K562 (cell line): ENCODE results near the gene DYNLT5.

Experiments
- FOXJ2 ChIP-seq: fragments of 200-800 bp; sonication (Bioruptor generic); IDR thresholded peaks from 2 replicates; pipeline ENCODE4 v1.6.1; 2016; ENCODE audit warnings: missing genetic modification characterization, missing compliant biosample characterization
- FOXP1 ChIP-seq: sonication (generic); formaldehyde crosslinking; IDR thresholded peaks from 2 replicates; pipeline ENCODE4 v1.8.0; 2022; ENCODE audit warnings: mild to moderate bottlenecking, missing genetic modification reagents
- POLR2A ChIP-seq: fragments of 450-650 bp; conservative IDR thresholded peaks from 2 replicates; pipeline ENCODE4 v1.6.1; 2016
- RBM22 ChIP-seq: fragments of 200-400 bp; formaldehyde crosslinking; IDR thresholded peaks from 2 replicates; pipeline ENCODE4 v1.6.1; 2018; ENCODE audit warnings: low read length, low read depth; ENCODE audit not compliant: poor library complexity, severe bottlenecking
- SMARCB1 ChIP-seq: IDR thresholded peaks from 2 replicates; pipeline ENCODE4 v1.6.1; 2011; ENCODE audit warnings: improper control_type of control experiment, low read depth; ENCODE audit not compliant: insufficient read length
- TARDBP ChIP-seq: fragments of 450-650 bp; IDR thresholded peaks from 2 replicates; pipeline ENCODE4 v1.6.1; 2016
- TCF7L2 ChIP-seq: fragments of 150-350 bp; IDR thresholded peaks from 2 replicates; pipeline ENCODE4 v1.6.1; 2016; ENCODE audit warnings: low read depth, mild to moderate bottlenecking, low read length, moderate library complexity
- TFAP4 ChIP-seq: sonication (generic); formaldehyde crosslinking; IDR thresholded peaks from 2 replicates; pipeline ENCODE4 v1.8.0; 2022; ENCODE audit warnings: missing genetic modification reagents, mild to moderate bottlenecking, moderate library complexity, borderline replicate concordance
- USF1 ChIP-seq: sonication (generic); formaldehyde crosslinking; IDR thresholded peaks from 2 replicates; pipeline ENCODE4 v1.9.0; 2022; ENCODE audit warnings: mild to moderate bottlenecking, missing genetic modification reagents
- ZFX ChIP-seq: sonication (generic); formaldehyde crosslinking; IDR thresholded peaks from 2 replicates; pipeline ENCODE4 v1.8.0; 2022; ENCODE audit warnings: mild to moderate bottlenecking, missing genetic modification reagents, moderate library complexity
- ZNF41 ChIP-seq: fragments of 250-450 bp; sonication (Bioruptor Pico); conservative IDR thresholded peaks from 2 replicates; pipeline ENCODE4 v1.4.0; 2020; ENCODE audit warnings: mild to moderate bottlenecking
- TF ChIP-seq, protein P1 (sequence below), 3 experiments: IDR thresholded peaks in 2 of 3; conservative IDR thresholded peaks in 1 of 3; 2 replicates each; pipeline ENCODE4 v1.5.1; 2011 to 2012; ENCODE audit warnings: low read length in 3 of 3, mild to moderate bottlenecking in 3 of 3, control low read depth in 2 of 3, improper control_type of control experiment in 1 of 3, inconsistent platforms in 1 of 3, low read depth in 1 of 3, mixed read lengths in 1 of 3, moderate library complexity in 1 of 3; ENCODE audit not compliant: insufficient read depth in 2 of 3
- TF ChIP-seq, protein P2 (sequence below): fragments of 250-450 bp; sonication (Bioruptor Pico); IDR thresholded peaks from 2 replicates; pipeline ENCODE4 v1.8.0; 2021; ENCODE audit warnings: moderate library complexity, mild to moderate bottlenecking, inconsistent platforms
- TF ChIP-seq, protein P3 (sequence below): sonication (generic); formaldehyde crosslinking; IDR thresholded peaks from 2 replicates; pipeline ENCODE4 v1.8.1; 2023; ENCODE audit warnings: mild to moderate bottlenecking, missing genetic modification reagents, moderate library complexity

DNA sequence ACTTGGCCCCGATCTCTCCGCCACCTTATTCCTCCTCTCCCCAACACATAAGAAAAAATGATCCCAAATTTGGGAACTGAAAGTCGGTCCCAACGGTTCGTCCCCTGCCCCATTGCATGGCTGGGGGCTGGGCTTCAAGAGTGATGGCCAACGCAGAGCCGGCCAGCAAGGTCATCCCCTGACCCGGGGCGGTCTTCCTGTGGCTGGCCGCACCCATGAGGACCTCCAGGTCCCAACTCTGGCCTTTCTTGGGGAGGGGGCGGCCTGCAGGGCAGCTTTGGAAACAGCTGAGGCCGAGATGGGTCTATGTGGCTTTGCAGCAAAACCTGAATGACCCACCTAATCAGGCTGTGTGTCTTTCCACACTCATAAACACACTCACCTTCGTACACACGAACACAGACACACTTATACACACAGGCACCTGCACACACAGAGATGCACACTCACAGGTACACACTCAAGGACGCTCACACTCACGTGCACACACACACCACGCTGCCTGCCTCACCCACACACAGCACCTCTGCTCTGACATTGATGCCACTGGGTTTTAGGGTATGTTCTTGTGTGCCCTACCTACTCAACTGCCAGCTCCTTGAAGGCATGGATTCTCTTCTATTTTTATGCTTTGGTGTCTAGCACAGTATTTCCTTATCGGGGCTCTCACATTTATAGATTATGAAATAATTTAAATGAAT lies 562 bp downstream of the DYNLT5 start:
- TF ChIP-seq FOXP1 (no peak), TARDBP (no peak), POLR2A (no peak), FOXJ2 (tag) (no peak), RBM22 (no peak), TFAP4 (CRISPR knock-in tag) (no peak), TCF7L2 (no peak), SMARCB1 (no peak), USF1 (no peak), ZFX (CRISPR knock-in tag) (no peak), ZNF41 (CRISPR knock-in tag) (no peak)
- TF ChIP-seq, protein P1, sequence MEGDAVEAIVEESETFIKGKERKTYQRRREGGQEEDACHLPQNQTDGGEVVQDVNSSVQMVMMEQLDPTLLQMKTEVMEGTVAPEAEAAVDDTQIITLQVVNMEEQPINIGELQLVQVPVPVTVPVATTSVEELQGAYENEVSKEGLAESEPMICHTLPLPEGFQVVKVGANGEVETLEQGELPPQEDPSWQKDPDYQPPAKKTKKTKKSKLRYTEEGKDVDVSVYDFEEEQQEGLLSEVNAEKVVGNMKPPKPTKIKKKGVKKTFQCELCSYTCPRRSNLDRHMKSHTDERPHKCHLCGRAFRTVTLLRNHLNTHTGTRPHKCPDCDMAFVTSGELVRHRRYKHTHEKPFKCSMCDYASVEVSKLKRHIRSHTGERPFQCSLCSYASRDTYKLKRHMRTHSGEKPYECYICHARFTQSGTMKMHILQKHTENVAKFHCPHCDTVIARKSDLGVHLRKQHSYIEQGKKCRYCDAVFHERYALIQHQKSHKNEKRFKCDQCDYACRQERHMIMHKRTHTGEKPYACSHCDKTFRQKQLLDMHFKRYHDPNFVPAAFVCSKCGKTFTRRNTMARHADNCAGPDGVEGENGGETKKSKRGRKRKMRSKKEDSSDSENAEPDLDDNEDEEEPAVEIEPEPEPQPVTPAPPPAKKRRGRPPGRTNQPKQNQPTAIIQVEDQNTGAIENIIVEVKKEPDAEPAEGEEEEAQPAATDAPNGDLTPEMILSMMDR (IDR thresholded peaks at IDR 0.05 in 2 of 3, conservative IDR thresholded peaks at IDR 0.05 in 1 of 3; ENCODE audit: insufficient read depth in 2 of 3, low read depth in 1 of 3, low read length in 3 of 3): no peak
- TF ChIP-seq, protein P2, sequence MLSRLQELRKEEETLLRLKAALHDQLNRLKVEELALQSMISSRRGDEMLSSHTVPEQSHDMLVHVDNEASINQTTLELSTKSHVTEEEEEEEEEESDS: no peak
- TF ChIP-seq, protein P3, sequence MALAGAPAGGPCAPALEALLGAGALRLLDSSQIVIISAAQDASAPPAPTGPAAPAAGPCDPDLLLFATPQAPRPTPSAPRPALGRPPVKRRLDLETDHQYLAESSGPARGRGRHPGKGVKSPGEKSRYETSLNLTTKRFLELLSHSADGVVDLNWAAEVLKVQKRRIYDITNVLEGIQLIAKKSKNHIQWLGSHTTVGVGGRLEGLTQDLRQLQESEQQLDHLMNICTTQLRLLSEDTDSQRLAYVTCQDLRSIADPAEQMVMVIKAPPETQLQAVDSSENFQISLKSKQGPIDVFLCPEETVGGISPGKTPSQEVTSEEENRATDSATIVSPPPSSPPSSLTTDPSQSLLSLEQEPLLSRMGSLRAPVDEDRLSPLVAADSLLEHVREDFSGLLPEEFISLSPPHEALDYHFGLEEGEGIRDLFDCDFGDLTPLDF (CRISPR knock-in tag): no peak
